B cell (primary cell): Measurements from ENCODE around the gene RPS21. TPM values are rescaled to one million over a fixed set of nuclear protein-coding genes. Genes with fewer than 3 reads are reported as not detected.

Source experiments
- ATAC-seq: fragments of 200-7000 bp; cut with Tn5 transposase; one replicate; pipeline ENCODE4 v1.10.0; 2021; ENCODE audit warnings: low read depth, mild to moderate bottlenecking, moderate number of reproducible peaks, moderate library complexity
- CTCF ChIA-PET: fragments of 350-600 bp; sonication (Branson Sonifier 250); formaldehyde crosslinking; loops from one replicate; lab custom pipeline; 2021; ENCODE audit warnings: antibody characterized with exemption, inconsistent platforms; lab: Charles Lee
- POLR2A ChIA-PET: fragments of 350-600 bp; sonication (Branson Sonifier 250); formaldehyde crosslinking; loops from one replicate; lab custom pipeline; 2021; ENCODE audit warnings: antibody characterized with exemption; lab: Charles Lee
- DNase-seq: peaks from one replicate; pipeline ENCODE4 v3.0.0; 2013
- H2AFZ ChIP-seq: 2 replicates; pipeline ENCODE4 v1.6.1; 2012; ENCODE audit warnings: mild to moderate bottlenecking, low read depth, low read length; ENCODE audit not compliant: insufficient read depth, poor library complexity, severe bottlenecking
- H3K27ac ChIP-seq, 2 donors: 1 replicate in 1 of 2; 2 replicates in 1 of 2; pipeline ENCODE4 v1.5.1; 2012 to 2013; ENCODE audit warnings: low read length in 2 of 2, mild to moderate bottlenecking in 2 of 2, moderate library complexity in 1 of 2
- H3K27me3 ChIP-seq, 4 experiments: fragments of 200-600 bp in 1 of 4; sonication (generic) in 1 of 4; replicated peaks in 1 of 4; 1 replicate in 2 of 4; 2 replicates in 2 of 4; pipeline versions ENCODE4 v1.6.1 to v1.7.0; 2013 to 2016; ENCODE audit warnings: low read length in 3 of 4, mild to moderate bottlenecking in 2 of 4, mixed read lengths in 1 of 4, moderate library complexity in 1 of 4; ENCODE audit not compliant: insufficient read depth in 4 of 4, control insufficient read depth in 3 of 4; ENCODE audit errors: control extremely low read depth in 1 of 4
- H3K36me3 ChIP-seq, 2 experiments: replicated peaks in 1 of 2; 1 replicate in 1 of 2; 2 replicates in 1 of 2; pipeline versions ENCODE4 v1.6.1 to v1.7.1; 2013; ENCODE audit warnings: low read length in 1 of 2; ENCODE audit not compliant: insufficient read depth in 2 of 2, control insufficient read depth in 1 of 2; ENCODE audit errors: control extremely low read depth in 1 of 2, extremely low read depth in 1 of 2
- H3K4me1 ChIP-seq, 2 donors: fragments of 200-600 bp in 1 of 2; sonication (generic) in 1 of 2; 1 replicate in 1 of 2; 2 replicates in 1 of 2; pipeline versions ENCODE4 v1.5.1 to v1.6.1; 2013 to 2017; ENCODE audit warnings: low read length in 2 of 2; ENCODE audit not compliant: control insufficient read depth in 2 of 2, insufficient read depth in 2 of 2
- H3K4me2 ChIP-seq: replicated peaks from 2 replicates; pipeline ENCODE3; 2012; ENCODE audit warnings: mild to moderate bottlenecking, low read depth, low read length; ENCODE audit not compliant: poor library complexity, severe bottlenecking
- H3K4me3 ChIP-seq, 5 experiments: fragments of 200-600 bp in 1 of 5; sonication (generic) in 1 of 5; 1 replicate in 3 of 5; 2 replicates in 2 of 5; pipeline versions ENCODE4 v1.5.1 to v1.7.0; 2011 to 2016; ENCODE audit warnings: low read length in 4 of 5, mild to moderate bottlenecking in 4 of 5, low read depth in 2 of 5, control low read depth in 1 of 5, moderate library complexity in 1 of 5; ENCODE audit not compliant: insufficient read depth in 1 of 5; ENCODE audit errors: control extremely low read depth in 1 of 5, extremely low read depth in 1 of 5
- H3K79me2 ChIP-seq: fragments of 200-600 bp; sonication (generic); one replicate; pipeline ENCODE4 v1.6.0; 2016; ENCODE audit warnings: low read length; ENCODE audit not compliant: control insufficient read depth, insufficient read depth
- H3K9ac ChIP-seq: fragments of 200-600 bp; sonication (generic); 2 replicates; pipeline ENCODE4 v1.6.1; 2017; ENCODE audit warnings: mild to moderate bottlenecking, low read length, moderate library complexity
- H3K9me3 ChIP-seq, 3 donors: one replicate each; pipeline versions ENCODE4 v1.6.1 to v1.7.1; 2013; ENCODE audit warnings: low read length in 2 of 3; ENCODE audit not compliant: control insufficient read depth in 2 of 3, insufficient read depth in 1 of 3; ENCODE audit errors: control extremely low read depth in 1 of 3
- H4K20me1 ChIP-seq: 2 replicates; pipeline ENCODE4 v1.6.0; 2012; ENCODE audit warnings: mild to moderate bottlenecking, low read length; ENCODE audit not compliant: insufficient read depth, control insufficient read depth, poor library complexity, severe bottlenecking
- H3K27ac Mint-ChIP-seq: one replicate; pipeline ENCODE4 v1.8.0; 2021; ENCODE audit warnings: mixed read lengths
- H3K27me3 Mint-ChIP-seq: one replicate; pipeline ENCODE4 v1.8.0; 2021; ENCODE audit warnings: mixed read lengths
- H3K4me1 Mint-ChIP-seq: one replicate; pipeline ENCODE4 v1.8.0; 2021; ENCODE audit warnings: mixed read lengths
- H3K4me3 Mint-ChIP-seq: one replicate; pipeline ENCODE4 v1.8.0; 2021; ENCODE audit warnings: mixed read lengths
- H3K9me3 Mint-ChIP-seq: one replicate; pipeline ENCODE4 v1.8.0; 2022; ENCODE audit warnings: mixed read lengths; ENCODE audit not compliant: insufficient read depth
- EZH2 ChIP-seq: IDR thresholded peaks from 2 replicates; pipeline ENCODE4 v1.6.1; 2012; ENCODE audit warnings: borderline replicate concordance, low read depth, mild to moderate bottlenecking, moderate library complexity, low read length; ENCODE audit not compliant: insufficient read depth, poor library complexity, severe bottlenecking
- WGBS: methylation state at CpG from one replicate; pipeline ENCODE4 v1.1.5; 2013; ENCODE audit warnings: missing lambda C conversion rate; ENCODE audit not compliant: insufficient coverage; 5-methylcytosine and 5-hydroxymethylcytosine counted together
- intact Hi-C: fragments of 100-400 bp; cut with micrococcal nuclease; formaldehyde crosslinking; loops from one replicate; pipeline ENCODE4 v1.10.0; 2022
- polyA plus RNA-seq: library from polyadenylated mRNA; depleted of rRNA; stranded (reverse); fragments of >200 nt; gene quantifications from 2 replicates; pipeline ENCODE4 v1.2.3, GENCODE V29; 2012
- total RNA-seq, 2 donors: library from RNA; stranded (reverse); fragments of 120-200 nt in 1 of 2; gene quantifications; 1 replicate in 1 of 2; 2 replicates in 1 of 2; pipeline versions ENCODE4 v1.2.3 to v1.2.4, GENCODE V29; 2013 to 2022
- TF ChIP-seq, protein P1 (sequence below): fragments of 200-600 bp; IDR thresholded peaks from one replicate; pipeline ENCODE4 v1.8.0; 2022; ENCODE audit warnings: antibody characterized with exemption, mild to moderate bottlenecking

RPS21 gene
- total and polyA plus RNA-seq, 2 donors (not counting 1 experiment from before 2014, with no cell fraction given) = 2,653 to 9,603 TPM

DNA sequence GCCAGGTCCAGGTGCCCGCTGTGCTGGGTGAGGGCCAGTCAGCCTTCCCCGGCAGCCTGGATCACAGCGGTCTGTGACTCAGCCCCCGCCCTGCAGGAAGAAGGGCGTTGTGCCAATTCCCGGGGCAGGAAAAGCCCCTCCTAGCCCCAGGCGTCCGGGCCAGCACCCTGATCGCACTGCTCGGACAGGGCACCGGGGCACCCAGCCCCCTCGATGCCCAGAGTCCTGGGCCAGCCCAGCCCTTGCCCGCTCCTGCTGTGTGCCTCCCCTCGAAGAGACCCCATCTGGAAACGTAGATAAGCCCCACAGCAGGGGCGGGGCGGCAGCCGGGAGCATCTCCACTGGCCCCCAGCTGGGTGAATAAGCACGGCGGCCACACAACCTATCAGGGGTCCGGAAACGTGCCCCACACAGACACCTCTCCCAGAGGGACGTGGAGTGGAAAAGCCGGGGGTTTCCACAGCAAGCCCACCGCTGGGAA lies 29.7 kb upstream of the RPS21 start:
- Histone ChIP-seq H2AFZ (no peak overlapping the region), H3K9me3 (no peaks in the 10 kb centered on the region), H3K4me1 (peaks cover 0 to 6% of the 10 kb centered on the region in 2 donors), H4K20me1 (no peaks in the 10 kb centered on the region), H3K4me2 (no peak overlapping the region), H3K9ac (no peak overlapping the region), H3K79me2 (no peaks in the 10 kb centered on the region), H3K27ac (no peak overlapping the region), H3K4me3 (no peak overlapping the region), H3K27me3 (no peaks in the 10 kb centered on the region), H3K36me3 (no peaks in the 10 kb centered on the region)
- no peaks in the 10 kb centered on the region for H3K9me3 Mint-ChIP-seq
- no peaks in the 10 kb centered on the region for H3K4me1 Mint-ChIP-seq
- intact Hi-C loops = no loop called here
- WGBS = 29% methylated on average over 25 of the region's 25 CpGs
- H3K27me3 Mint-ChIP-seq = no peaks in the 10 kb centered on the region
- TF ChIP-seq, protein P1, sequence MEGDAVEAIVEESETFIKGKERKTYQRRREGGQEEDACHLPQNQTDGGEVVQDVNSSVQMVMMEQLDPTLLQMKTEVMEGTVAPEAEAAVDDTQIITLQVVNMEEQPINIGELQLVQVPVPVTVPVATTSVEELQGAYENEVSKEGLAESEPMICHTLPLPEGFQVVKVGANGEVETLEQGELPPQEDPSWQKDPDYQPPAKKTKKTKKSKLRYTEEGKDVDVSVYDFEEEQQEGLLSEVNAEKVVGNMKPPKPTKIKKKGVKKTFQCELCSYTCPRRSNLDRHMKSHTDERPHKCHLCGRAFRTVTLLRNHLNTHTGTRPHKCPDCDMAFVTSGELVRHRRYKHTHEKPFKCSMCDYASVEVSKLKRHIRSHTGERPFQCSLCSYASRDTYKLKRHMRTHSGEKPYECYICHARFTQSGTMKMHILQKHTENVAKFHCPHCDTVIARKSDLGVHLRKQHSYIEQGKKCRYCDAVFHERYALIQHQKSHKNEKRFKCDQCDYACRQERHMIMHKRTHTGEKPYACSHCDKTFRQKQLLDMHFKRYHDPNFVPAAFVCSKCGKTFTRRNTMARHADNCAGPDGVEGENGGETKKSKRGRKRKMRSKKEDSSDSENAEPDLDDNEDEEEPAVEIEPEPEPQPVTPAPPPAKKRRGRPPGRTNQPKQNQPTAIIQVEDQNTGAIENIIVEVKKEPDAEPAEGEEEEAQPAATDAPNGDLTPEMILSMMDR = no peak
- TF ChIP-seq EZH2 = no peak
- ChIA-PET POLR2A (no interaction called here), CTCF (interaction anchor here (1.2 kb wide), 1 partner anchor 17 kb away, joined by 3 read pairs; no protein-coding TSS in a partner anchor)
- H3K27ac Mint-ChIP-seq = no peak overlapping the region
- no peak for DNase-seq
- no peak for ATAC-seq
- H3K4me3 Mint-ChIP-seq = no peak overlapping the region

DNA sequence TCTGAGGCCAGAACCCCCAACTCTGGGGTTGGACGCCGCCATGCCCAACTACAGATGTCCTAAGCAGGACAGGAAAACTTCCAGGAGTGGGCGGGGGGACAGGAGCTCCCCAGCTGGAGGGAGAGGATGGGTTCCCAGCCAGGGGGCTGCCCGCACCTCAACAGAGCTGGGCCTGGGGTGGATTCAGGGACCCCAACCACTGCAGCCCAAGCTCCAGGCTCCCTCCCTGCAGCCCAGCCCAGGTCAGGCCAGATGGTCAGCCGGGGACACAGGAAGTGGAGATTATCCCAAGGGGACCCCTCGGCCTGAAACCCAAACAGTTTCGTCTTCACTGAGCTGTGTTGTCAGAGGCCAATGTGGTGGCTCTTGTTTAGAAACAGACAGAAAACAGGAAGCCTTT lies 29.2 kb upstream of the RPS21 start:
- Histone ChIP-seq H3K27ac (no peak overlapping the region), H3K27me3 (no peaks in the 10 kb centered on the region), H3K9me3 (no peaks in the 10 kb centered on the region), H4K20me1 (no peaks in the 10 kb centered on the region), H3K9ac (no peak overlapping the region), H3K4me3 (no peak overlapping the region), H3K79me2 (no peaks in the 10 kb centered on the region), H2AFZ (no peak overlapping the region), H3K4me2 (peak overlapping the region; percentile 8), H3K36me3 (no peaks in the 10 kb centered on the region), H3K4me1 (peaks cover 0 to 6% of the 10 kb centered on the region in 2 donors)
- DNase-seq (no peak), ATAC-seq (no peak)
- Mint-ChIP-seq H3K4me3 (no peak overlapping the region), H3K27ac (no peak overlapping the region), H3K9me3 (no peaks in the 10 kb centered on the region), H3K27me3 (no peaks in the 10 kb centered on the region), H3K4me1 (peaks cover 2% of the 10 kb centered on the region)
- no peak for TF ChIP-seq EZH2
- TF ChIP-seq, protein P1 = no peak
- ChIA-PET POLR2A (no interaction called here), CTCF (interaction anchor here (1.2 kb wide), 1 partner anchor 17 kb away, joined by 3 read pairs; no protein-coding TSS in a partner anchor)
- intact Hi-C loops = no loop called here
- WGBS = 46% methylated on average over 7 of the region's 7 CpGs
